Epithelial cell of esophagus (primary cell): Measurements from ENCODE around the gene ST8SIA1.

Experiments used
- DNase-seq: peaks from one replicate; pipeline ENCODE4 v3.0.0; 2010; ENCODE audit warnings: low read depth
- H3K4me3 ChIP-seq: 2 replicates; pipeline ENCODE4 v1.5.1; 2011; ENCODE audit warnings: mild to moderate bottlenecking, low read length, control low read depth
- TF ChIP-seq, protein P1 (sequence below): IDR thresholded peaks from 2 replicates; pipeline ENCODE4 v1.5.1; 2011; ENCODE audit warnings: low read depth, mild to moderate bottlenecking, low read length, control low read depth, inconsistent platforms; ENCODE audit not compliant: insufficient read depth; ENCODE audit errors: missing control alignments

ST8SIA1 gene

DNA sequence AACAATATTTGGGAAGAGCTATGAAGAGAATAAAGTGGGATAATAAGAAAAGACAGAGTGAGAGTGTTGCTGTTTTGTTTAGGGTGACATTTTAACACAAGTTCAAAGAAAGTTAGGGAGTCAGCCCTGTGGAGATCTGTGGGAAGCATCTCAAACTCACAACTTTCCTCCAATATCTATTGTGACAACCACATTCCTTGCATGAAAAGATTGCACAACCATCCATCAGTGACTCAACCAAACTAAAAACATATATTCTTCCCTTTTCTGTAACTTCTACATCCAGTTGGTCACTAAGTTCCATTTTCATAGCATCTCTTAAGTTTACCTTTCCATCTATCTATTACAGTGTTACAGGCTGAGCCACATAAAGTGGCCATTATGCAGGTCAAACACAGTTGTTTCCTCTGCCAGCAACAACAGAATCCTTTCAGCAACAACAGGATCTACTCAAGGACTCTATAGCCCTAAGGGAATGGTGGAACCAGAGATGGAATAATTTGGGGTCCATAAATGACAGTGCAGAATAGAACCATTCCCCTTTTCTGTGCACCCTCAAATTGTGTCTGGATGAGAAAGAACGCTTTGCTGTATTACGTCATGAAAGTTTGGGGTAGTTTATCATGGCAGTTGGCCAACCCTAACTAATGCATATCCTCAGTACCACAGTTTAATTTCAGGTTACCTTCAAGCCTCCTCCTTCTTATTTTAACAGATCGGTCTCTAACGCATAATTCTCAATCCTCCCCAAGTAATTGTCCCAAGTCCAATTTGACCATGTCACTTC lies 118.8 kb downstream of the ST8SIA1 start:
- peak; percentile 45 for DNase-seq
- H3K4me3 ChIP-seq, result no peak overlapping the region
- TF ChIP-seq, protein P1, sequence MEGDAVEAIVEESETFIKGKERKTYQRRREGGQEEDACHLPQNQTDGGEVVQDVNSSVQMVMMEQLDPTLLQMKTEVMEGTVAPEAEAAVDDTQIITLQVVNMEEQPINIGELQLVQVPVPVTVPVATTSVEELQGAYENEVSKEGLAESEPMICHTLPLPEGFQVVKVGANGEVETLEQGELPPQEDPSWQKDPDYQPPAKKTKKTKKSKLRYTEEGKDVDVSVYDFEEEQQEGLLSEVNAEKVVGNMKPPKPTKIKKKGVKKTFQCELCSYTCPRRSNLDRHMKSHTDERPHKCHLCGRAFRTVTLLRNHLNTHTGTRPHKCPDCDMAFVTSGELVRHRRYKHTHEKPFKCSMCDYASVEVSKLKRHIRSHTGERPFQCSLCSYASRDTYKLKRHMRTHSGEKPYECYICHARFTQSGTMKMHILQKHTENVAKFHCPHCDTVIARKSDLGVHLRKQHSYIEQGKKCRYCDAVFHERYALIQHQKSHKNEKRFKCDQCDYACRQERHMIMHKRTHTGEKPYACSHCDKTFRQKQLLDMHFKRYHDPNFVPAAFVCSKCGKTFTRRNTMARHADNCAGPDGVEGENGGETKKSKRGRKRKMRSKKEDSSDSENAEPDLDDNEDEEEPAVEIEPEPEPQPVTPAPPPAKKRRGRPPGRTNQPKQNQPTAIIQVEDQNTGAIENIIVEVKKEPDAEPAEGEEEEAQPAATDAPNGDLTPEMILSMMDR, result no peak

- no peak overlapping the region for H3K4me3 ChIP-seq
- TF ChIP-seq, protein P1, result no peak
- no peak for DNase-seq
These were observed 123.4 kb downstream of the ST8SIA1 start for GRCh38 chr12:22211128-22211527.

DNA sequence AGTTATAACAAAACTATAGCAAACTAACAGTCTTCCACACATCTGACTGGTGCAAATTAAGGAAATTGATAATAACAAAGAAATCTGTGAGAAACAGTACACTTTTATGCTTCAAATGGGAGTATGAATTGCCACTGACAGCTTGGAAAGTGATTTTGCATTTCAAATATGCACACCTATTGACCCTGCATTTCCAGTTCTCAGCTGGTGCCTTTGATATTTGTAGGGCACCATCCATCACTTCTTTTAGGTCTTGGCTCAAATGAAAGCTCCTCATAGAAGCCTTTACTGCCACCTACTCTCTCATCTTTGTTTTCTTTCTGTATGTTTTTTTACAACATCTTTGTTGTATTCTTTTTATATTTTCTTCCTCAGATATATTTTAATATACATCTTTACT lies 125.1 kb downstream of the ST8SIA1 start:
- H3K4me3 ChIP-seq, result no peak overlapping the region
- DNase-seq, result no peak
- TF ChIP-seq, protein P1, result no peak

DNA sequence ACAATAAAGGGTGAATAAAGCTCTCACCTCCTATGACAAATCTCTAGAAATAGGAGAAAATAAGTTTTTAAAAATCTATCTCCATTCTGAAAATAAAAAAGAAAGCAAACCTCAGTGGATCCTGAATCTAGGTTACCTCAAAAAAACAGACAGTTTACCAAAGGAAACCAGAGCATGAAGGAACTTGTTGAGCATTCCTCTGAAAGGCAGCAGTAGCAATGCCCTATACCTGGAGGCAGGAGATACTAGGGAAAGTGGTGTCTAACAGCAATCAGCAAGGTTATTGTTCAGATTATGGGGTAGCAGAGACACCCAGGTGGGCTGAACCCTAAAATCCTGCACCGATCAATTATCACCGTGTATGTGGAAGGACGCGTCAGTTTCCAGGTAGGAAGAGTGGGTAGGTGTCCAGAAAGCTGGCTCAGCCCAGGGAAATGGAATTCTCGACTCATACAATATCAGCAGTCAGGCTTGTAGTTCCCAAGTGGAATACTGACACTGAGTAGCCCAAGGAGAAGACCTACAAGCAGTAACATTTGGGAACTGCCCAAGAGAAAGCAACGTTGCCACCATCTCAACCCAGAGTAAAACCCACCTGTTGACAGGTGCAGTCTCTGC lies 128.3 kb downstream of the ST8SIA1 start:
- peak; percentile 62 for DNase-seq
- TF ChIP-seq, protein P1, result no peak
- H3K4me3 ChIP-seq, result no peak overlapping the region

GRCh38 chr12:22204391-22204790 lies 130.1 kb downstream of the ST8SIA1 start:
- TF ChIP-seq, protein P1, result no peak
- no peak for DNase-seq

GRCh38 chr12:22202847-22203246 lies 131.7 kb downstream of the ST8SIA1 start:
- H3K4me3 ChIP-seq, result no peak overlapping the region
- TF ChIP-seq, protein P1, result no peak
- DNase-seq, result no peak

More at GRCh38 chr12:22204391-22204790, 130.1 kb downstream of the ST8SIA1 start:
- H3K4me3 ChIP-seq, result no peak overlapping the region
